H9 (cell line): ENCODE measurements around the gene G2E3. TPM values are rescaled to one million over a fixed set of nuclear protein-coding genes. Genes with fewer than 3 reads are reported as not detected.

ENCODE experiments used
- DNase-seq: peaks from one replicate; pipeline ENCODE4 v3.0.0-alpha.2; 2017
- H2AFZ ChIP-seq: one replicate; pipeline ENCODE4 v1.6.1; 2013; ENCODE audit warnings: mild to moderate bottlenecking, low read length, control low read depth, moderate library complexity
- H2AK5ac ChIP-seq: 2 replicates; pipeline ENCODE4 v1.6.1; 2013; ENCODE audit warnings: low read length, control low read depth, mixed read lengths; ENCODE audit not compliant: insufficient read length
- H2BK120ac ChIP-seq: one replicate; pipeline ENCODE4 v1.6.1; 2013; ENCODE audit warnings: low read depth, mild to moderate bottlenecking, low read length, control low read depth, inconsistent platforms; ENCODE audit not compliant: poor library complexity, severe bottlenecking
- H2BK12ac ChIP-seq: 2 replicates; pipeline ENCODE4 v1.6.1; 2013; ENCODE audit warnings: low read length, control low read depth, mixed read lengths, low read depth; ENCODE audit not compliant: insufficient read length
- H2BK15ac ChIP-seq: 2 replicates; pipeline ENCODE4 v1.6.1; 2013; ENCODE audit warnings: low read depth, low read length, control low read depth
- H2BK20ac ChIP-seq: one replicate; pipeline ENCODE4 v1.6.1; 2013; ENCODE audit warnings: low read depth, mild to moderate bottlenecking, low read length, control low read depth, inconsistent platforms; ENCODE audit not compliant: poor library complexity, severe bottlenecking
- H2BK5ac ChIP-seq: 2 replicates; pipeline ENCODE4 v1.6.1; 2013; ENCODE audit warnings: low read length, control low read depth, mixed read lengths; ENCODE audit not compliant: insufficient read length
- H3K14ac ChIP-seq: 2 replicates; pipeline ENCODE4 v1.6.1; 2013; ENCODE audit warnings: low read length, control low read depth; ENCODE audit not compliant: insufficient read depth
- H3K18ac ChIP-seq: 2 replicates; pipeline ENCODE4 v1.6.1; 2013; ENCODE audit warnings: low read depth, mild to moderate bottlenecking, mixed read lengths, low read length, control low read depth; ENCODE audit not compliant: insufficient read length
- H3K23ac ChIP-seq: 2 replicates; pipeline ENCODE4 v1.6.1; 2013; ENCODE audit warnings: low read length, control low read depth, mixed read lengths, low read depth; ENCODE audit not compliant: insufficient read length
- H3K23me2 ChIP-seq: 2 replicates; pipeline ENCODE4 v1.6.1; 2013; ENCODE audit warnings: low read depth, mild to moderate bottlenecking, mixed read lengths, low read length, control low read depth; ENCODE audit not compliant: insufficient read length, poor library complexity, severe bottlenecking
- H3K27ac ChIP-seq: 2 replicates; pipeline ENCODE4 v1.5.1; 2013; ENCODE audit warnings: low read length, control low read depth, mixed read lengths, low read depth; ENCODE audit not compliant: insufficient read length
- H3K27me3 ChIP-seq: 2 replicates; pipeline ENCODE4 v1.6.1; 2013; ENCODE audit warnings: low read length, control low read depth, inconsistent platforms; ENCODE audit not compliant: insufficient read depth
- H3K4ac ChIP-seq: 2 replicates; pipeline ENCODE4 v1.6.1; 2013; ENCODE audit warnings: low read depth, mild to moderate bottlenecking, control low read depth, inconsistent platforms, low read length, moderate library complexity
- H3K4me1 ChIP-seq: 2 replicates; pipeline ENCODE4 v1.6.1; 2013; ENCODE audit warnings: low read length, control low read depth, inconsistent platforms; ENCODE audit not compliant: insufficient read depth
- H3K4me2 ChIP-seq: 2 replicates; pipeline ENCODE4 v1.6.1; 2013; ENCODE audit warnings: low read length, control low read depth, mixed read lengths; ENCODE audit not compliant: insufficient read length, insufficient read depth
- H3K56ac ChIP-seq: 2 replicates; pipeline ENCODE4 v1.6.1; 2013; ENCODE audit warnings: low read depth, mild to moderate bottlenecking, mixed read lengths, low read length, control low read depth; ENCODE audit not compliant: insufficient read length
- H3K79me1 ChIP-seq: 2 replicates; pipeline ENCODE4 v1.6.1; 2013; ENCODE audit warnings: low read depth, mild to moderate bottlenecking, moderate library complexity, low read length, control low read depth, inconsistent platforms; ENCODE audit not compliant: insufficient read depth, poor library complexity, severe bottlenecking
- H3K79me2 ChIP-seq: 2 replicates; pipeline ENCODE4 v1.6.1; 2013; ENCODE audit warnings: low read length, control low read depth, inconsistent platforms; ENCODE audit not compliant: insufficient read depth
- H3K9ac ChIP-seq: 2 replicates; pipeline ENCODE4 v1.6.1; 2013; ENCODE audit warnings: low read length, control low read depth, mixed read lengths; ENCODE audit not compliant: insufficient read length; ENCODE audit errors: extremely low read depth
- H3K9me3 ChIP-seq: one replicate; pipeline ENCODE4 v1.6.1; 2013; ENCODE audit warnings: low read depth, low read length, inconsistent platforms; ENCODE audit not compliant: control insufficient read depth
- H3T11ph ChIP-seq: one replicate; pipeline ENCODE4 v1.6.1; 2013; ENCODE audit warnings: mild to moderate bottlenecking, low read length, control low read depth, inconsistent platforms
- H4K20me1 ChIP-seq: one replicate; pipeline ENCODE4 v1.6.1; 2013; ENCODE audit not compliant: control insufficient read depth, insufficient read length, insufficient read depth
- H4K5ac ChIP-seq: 2 replicates; pipeline ENCODE4 v1.6.1; 2013; ENCODE audit warnings: low read depth, mild to moderate bottlenecking, mixed read lengths, low read length, control low read depth; ENCODE audit not compliant: insufficient read length
- H4K8ac ChIP-seq: replicated peaks from 2 replicates; pipeline ENCODE4 v1.6.1; 2013; ENCODE audit warnings: low read length, control low read depth, mixed read lengths, low read depth; ENCODE audit not compliant: insufficient read length
- H4K91ac ChIP-seq: 2 replicates; pipeline ENCODE4 v1.6.1; 2013; ENCODE audit warnings: low read depth, mild to moderate bottlenecking, moderate library complexity, mixed read lengths, low read length, control low read depth; ENCODE audit not compliant: insufficient read length
- H3K27ac Mint-ChIP-seq, 3 experiments: 2 replicates in 2 of 3; 3 replicates in 1 of 3; pipeline ENCODE4 v1.8.0; 2020 to 2021; ENCODE audit warnings: mixed read lengths in 3 of 3, mild to moderate bottlenecking in 1 of 3, moderate library complexity in 1 of 3
- H3K27me3 Mint-ChIP-seq: 2 replicates; pipeline ENCODE4 v1.8.0; 2021; ENCODE audit warnings: low read depth, mild to moderate bottlenecking, moderate library complexity, mixed read lengths
- H3K36me3 Mint-ChIP-seq, 3 experiments: 2 replicates in 2 of 3; 3 replicates in 1 of 3; pipeline ENCODE4 v1.8.0; 2020 to 2021; ENCODE audit warnings: low read depth in 3 of 3, mixed read lengths in 3 of 3; ENCODE audit not compliant: insufficient read depth in 1 of 3
- H3K4me1 Mint-ChIP-seq, 2 experiments: 2 replicates each; pipeline ENCODE4 v1.8.0; 2020; ENCODE audit warnings: mixed read lengths in 2 of 2
- H3K4me3 Mint-ChIP-seq, 2 experiments: 2 replicates in 1 of 2; 3 replicates in 1 of 2; pipeline ENCODE4 v1.8.0; 2020 to 2021; ENCODE audit warnings: mild to moderate bottlenecking in 2 of 2, mixed read lengths in 2 of 2, moderate library complexity in 1 of 2
- H3K9me3 Mint-ChIP-seq, 2 experiments: 2 replicates in 1 of 2; 3 replicates in 1 of 2; pipeline ENCODE4 v1.8.0; 2020; ENCODE audit warnings: mild to moderate bottlenecking in 2 of 2, mixed read lengths in 2 of 2, moderate library complexity in 1 of 2
- CTCF ChIP-seq: fragments of 200-600 bp; sonication (generic); conservative IDR thresholded peaks from 3 replicates; pipeline ENCODE4 v1.8.0; 2021; ENCODE audit warnings: antibody characterized with exemption, mild to moderate bottlenecking
- WGBS: extraction: QIAGEN DNeasy Blood & Tissue Kit; methylation state at CpG from one replicate; pipeline ENCODE4 v1.1.7; 2013; ENCODE audit warnings: missing lambda C conversion rate, low lambda C conversion rate, mixed read lengths; ENCODE audit not compliant: insufficient read length; ENCODE audit errors: extremely low coverage; 5-methylcytosine and 5-hydroxymethylcytosine counted together
- total RNA-seq: library from RNA; stranded (reverse); gene quantifications from 2 replicates; pipeline ENCODE4 v1.2.1, GENCODE V29; 2021

Gene G2E3
- total RNA-seq, 1 experiment from 2014 or later = 49.2 TPM

- Histone ChIP-seq H2AFZ (no peak overlapping the region), H3K4ac (no peak overlapping the region), H3K79me2 (no peaks in the 10 kb centered on the region), H3K9me3 (no peaks in the 10 kb centered on the region), H4K8ac (no peak overlapping the region), H2BK120ac (no peak overlapping the region), H4K5ac (no peak overlapping the region), H2AK5ac (no peak overlapping the region), H4K91ac (no peak overlapping the region), H3K27me3 (no peaks in the 10 kb centered on the region), H3K23me2 (no peaks in the 10 kb centered on the region), H3K4me2 (no peak overlapping the region), H2BK12ac (no peak overlapping the region), H2BK15ac (no peak overlapping the region), H3K27ac (no peak overlapping the region), H2BK5ac (no peak overlapping the region), H4K20me1 (no peaks in the 10 kb centered on the region), H3K4me1 (no peaks in the 10 kb centered on the region), H2BK20ac (no peak overlapping the region), H3K9ac (no peak overlapping the region), H3K23ac (no peak overlapping the region), H3K56ac (no peak overlapping the region), H3T11ph (no peak overlapping the region), H3K79me1 (no peaks in the 10 kb centered on the region), H3K18ac (no peak overlapping the region), H3K14ac (no peak overlapping the region)
- no peaks in the 10 kb centered on the region for H3K27me3 Mint-ChIP-seq
- H3K36me3 Mint-ChIP-seq = peaks cover 7 to 27% (median 22%) of the 10 kb centered on the region in 3 experiments; a peak in 6 of 7 replicates
- H3K27ac Mint-ChIP-seq = no peak overlapping the region
- no CpG with 5 or more reads among the region's 2 CpGs for WGBS
- H3K4me1 Mint-ChIP-seq = no peaks in the 10 kb centered on the region
- no peak for DNase-seq
- no peaks in the 10 kb centered on the region for H3K9me3 Mint-ChIP-seq
- peak; percentile 57 for TF ChIP-seq CTCF
- no peak overlapping the region for H3K4me3 Mint-ChIP-seq
Measured at GRCh38 chr14:30657606-30658163, 98.7 kb downstream of the G2E3 start.
